ENCODE measurements around the gene PPP1R3F.
"Not testable (repeated sequence)": the region's sequence is repeated elsewhere in the genome, so short reads cannot be mapped to it uniquely, and the experiment has no call there.

Gene PPP1R3F

DNA sequence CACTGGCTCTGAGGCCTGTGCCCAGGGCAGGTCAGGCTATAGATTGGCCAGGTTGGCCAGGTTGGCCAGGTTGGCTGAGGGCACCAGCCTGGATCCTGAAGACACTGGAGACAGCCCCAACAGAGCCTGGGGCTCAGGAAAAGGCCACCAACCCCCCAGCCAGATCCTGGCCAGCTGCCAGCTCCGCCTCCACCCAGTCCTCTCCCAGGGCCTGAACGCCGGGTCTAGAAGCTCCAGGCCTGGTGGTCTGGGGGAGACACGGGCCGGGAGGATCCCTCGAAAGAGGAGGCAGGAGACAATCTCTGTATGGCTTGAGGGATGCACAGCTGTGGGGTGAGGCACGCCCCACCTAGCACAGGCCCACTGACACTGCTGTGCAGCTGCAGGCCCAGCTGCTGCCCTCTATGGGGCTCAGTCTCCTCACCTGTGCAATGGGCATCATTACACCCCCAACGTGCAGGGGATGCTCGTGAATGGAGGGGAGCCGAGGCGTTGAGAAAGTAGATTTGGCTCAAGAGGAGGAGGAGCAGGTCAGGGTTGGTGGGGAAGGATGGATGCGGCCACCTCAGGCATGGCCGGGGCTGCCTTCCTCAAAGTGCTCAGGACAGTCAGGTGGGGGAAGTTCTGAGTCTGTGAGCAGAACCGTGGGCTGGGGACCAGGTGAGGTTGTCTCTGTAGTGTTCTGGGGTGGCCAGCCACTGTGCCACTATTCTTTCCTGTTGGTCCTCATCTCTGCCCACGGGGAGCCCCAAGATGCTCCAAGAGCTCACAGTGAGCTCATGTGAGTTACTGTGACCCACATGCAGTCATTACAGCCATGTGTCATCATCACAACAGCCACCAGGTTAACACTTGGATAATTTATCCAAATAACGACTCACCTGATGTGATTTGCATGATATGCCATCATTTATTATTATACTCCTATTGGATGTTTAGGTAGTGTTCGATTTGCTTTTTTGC, 23.1 kb downstream of the PPP1R3F start:
- no peak overlapping the region for H3K4me3 ChIP-seq (ENCODE audit: low read depth, low read length)
- no peak for TF ChIP-seq CTCF (IDR thresholded peaks at IDR 0.05; ENCODE audit: borderline replicate concordance, insufficient read depth, low read depth, low read length)

DNA sequence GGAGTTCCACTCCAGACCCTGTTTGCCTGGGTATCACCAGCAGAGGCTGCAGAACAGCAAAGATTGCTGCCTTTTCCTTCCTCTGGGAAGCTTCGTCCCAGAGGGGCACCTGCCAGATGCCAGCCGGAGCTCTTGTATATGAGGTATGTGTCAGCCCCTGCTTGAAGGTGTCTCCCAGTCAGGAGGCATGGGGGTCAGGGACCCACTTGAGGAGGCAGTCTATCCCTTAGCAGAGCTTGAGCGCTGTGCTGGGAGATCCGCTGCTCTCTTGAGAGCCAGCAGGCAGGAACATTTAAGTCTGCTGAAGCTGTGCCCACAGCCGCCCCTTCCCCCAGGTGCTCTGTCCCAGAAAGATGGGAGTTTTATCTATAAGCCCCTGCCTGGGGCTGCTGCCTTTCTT, 29.7 kb downstream of the PPP1R3F start:
- not testable (repeated sequence) for H3K4me3 ChIP-seq (ENCODE audit: low read depth, low read length)

- TF ChIP-seq CTCF (IDR thresholded peaks at IDR 0.05; ENCODE audit: borderline replicate concordance, insufficient read depth, low read depth, low read length): no peak
- H3K4me3 ChIP-seq (ENCODE audit: low read depth, low read length): no peak overlapping the region
Observed at GRCh38 chrX:49300703-49301102, 31.1 kb downstream of the PPP1R3F start.

GRCh38 chrX:49303346-49303745, 33.8 kb downstream of the PPP1R3F start, which contains the start of gene GAGE10:
TSS of gene GAGE10 (plus strand) at chrX:49303646. CDS start at chrX:49304860, 1,214 bp downstream.
- H3K4me3 ChIP-seq (ENCODE audit: low read depth, low read length): no peak within 1 kb of the TSS
- no peak for TF ChIP-seq CTCF (IDR thresholded peaks at IDR 0.05; ENCODE audit: borderline replicate concordance, insufficient read depth, low read depth, low read length)

DNA sequence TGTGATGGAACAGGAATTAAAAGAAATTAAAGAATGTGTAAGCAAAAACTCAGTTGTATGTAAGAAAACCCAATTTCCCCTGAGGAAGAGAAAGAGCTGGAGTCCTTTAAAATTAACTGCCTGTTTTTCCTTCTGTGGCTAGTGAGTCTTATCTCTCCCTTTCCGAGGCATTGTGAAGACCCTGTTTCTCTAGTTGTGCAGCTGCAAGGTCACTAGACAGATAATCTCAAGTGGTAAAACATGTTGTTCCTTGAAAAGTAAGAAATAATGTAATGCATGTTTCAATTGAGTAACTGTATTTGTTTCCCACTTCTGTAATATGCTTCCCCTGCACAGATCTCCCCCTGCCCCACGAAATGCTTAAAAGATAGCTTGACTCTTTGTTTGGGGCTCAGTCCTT, 38.2 kb downstream of the PPP1R3F start:
- not testable (repeated sequence) for H3K4me3 ChIP-seq (ENCODE audit: low read depth, low read length)

DNA sequence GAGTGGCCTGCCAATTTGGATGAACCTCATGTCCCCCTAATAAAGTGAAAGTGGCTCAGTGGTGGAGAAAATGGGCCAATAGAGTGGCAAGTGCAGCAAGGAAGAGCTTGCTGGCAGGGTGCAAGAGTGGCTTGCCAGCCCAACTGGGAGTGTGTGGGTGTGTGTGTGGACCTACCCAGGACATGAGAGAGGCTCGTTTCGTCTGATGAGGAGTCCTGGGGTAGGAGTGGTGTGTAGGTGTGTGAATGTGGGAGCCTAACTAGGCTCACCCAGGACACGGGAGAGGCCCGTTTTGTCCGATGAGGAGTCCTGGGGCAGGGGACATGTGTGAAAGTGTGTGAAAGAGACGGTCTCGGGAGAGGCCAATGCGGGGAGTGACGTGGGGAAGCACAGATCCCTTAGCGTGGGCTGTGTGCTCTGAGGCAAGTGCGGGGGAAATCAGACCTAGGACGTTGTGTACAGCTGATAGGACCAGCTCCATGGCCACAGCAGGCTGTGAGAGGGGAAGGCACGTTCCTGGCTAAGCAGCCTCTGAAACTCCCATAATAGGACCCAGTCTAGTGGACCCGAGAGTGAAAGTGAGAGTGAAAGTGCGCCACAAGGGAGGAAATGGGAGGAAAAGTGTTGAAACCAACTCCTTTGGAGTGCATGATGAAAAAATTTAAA, 39.1 kb downstream of the PPP1R3F start:
- no peak for TF ChIP-seq CTCF (IDR thresholded peaks at IDR 0.05; ENCODE audit: borderline replicate concordance, insufficient read depth, low read depth, low read length)
- H3K4me3 ChIP-seq (ENCODE audit: low read depth, low read length): no peak overlapping the region

DNA sequence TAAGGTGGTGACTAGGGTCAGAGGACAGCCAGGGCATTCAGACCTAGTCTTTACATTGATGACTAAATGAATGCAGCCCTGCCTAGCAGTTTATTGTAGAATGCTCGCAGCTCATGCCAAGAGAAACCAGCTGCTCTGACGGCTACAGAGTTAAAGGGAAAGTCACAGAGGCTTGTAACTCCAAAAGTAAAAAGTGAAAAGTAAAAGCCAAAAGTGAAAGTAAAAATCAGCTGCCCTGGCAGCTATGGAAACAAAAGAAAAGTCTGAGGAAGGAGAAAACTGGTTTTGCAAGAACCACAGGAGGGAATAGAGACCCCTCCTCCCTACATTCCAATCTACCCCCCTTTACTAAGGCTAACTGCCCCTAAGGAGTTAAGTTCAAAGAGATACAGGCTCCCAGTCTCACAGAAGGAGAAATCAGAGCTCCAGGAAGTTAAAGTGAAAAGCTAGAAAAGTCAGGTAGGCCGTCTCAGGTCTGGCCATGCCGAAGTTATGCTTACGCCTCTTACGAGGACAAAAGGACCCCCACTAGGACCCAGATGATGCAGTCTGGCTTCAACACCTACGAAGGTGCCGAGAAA, 39.9 kb downstream of the PPP1R3F start:
- TF ChIP-seq CTCF (IDR thresholded peaks at IDR 0.05; ENCODE audit: borderline replicate concordance, insufficient read depth, low read depth, low read length): no peak
- no peak overlapping the region for H3K4me3 ChIP-seq (ENCODE audit: low read depth, low read length)

DNA sequence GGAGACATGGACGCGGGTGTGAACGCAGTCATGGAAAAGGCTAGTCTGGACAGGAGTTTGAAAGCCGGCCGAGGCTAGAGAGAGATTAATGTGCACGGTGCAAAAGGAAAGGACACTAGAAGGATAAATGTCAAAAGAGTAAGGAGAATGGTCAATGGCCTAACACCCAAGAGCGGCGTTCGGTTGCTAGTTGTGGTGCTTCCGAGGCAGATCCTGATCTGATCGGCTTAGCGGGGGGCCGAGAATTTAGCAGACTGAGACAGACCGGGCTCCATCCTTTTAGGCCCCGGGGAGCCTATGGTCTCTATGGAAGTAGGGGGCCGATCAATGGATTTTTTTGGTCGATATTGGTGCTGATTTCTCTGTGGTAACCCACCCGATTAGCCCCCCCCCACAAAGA, 40.8 kb downstream of the PPP1R3F start:
- no peak for TF ChIP-seq CTCF (IDR thresholded peaks at IDR 0.05; ENCODE audit: borderline replicate concordance, insufficient read depth, low read depth, low read length)
- H3K4me3 ChIP-seq (ENCODE audit: low read depth, low read length): no peak overlapping the region

Measured in GM12875 (cell line).